ENCODE measurements around the gene PKD2L1. TPM values are rescaled to one million over a fixed set of nuclear protein-coding genes. Genes with fewer than 3 reads are reported as not detected.

PKD2L1 gene
- total and polyA plus RNA-seq, 2 of the 8 experiments (the other 6 are each of a cell fraction or from before 2014, with no cell fraction given): 0.20 to 0.33 TPM

- TF ChIP-seq, protein P1, sequence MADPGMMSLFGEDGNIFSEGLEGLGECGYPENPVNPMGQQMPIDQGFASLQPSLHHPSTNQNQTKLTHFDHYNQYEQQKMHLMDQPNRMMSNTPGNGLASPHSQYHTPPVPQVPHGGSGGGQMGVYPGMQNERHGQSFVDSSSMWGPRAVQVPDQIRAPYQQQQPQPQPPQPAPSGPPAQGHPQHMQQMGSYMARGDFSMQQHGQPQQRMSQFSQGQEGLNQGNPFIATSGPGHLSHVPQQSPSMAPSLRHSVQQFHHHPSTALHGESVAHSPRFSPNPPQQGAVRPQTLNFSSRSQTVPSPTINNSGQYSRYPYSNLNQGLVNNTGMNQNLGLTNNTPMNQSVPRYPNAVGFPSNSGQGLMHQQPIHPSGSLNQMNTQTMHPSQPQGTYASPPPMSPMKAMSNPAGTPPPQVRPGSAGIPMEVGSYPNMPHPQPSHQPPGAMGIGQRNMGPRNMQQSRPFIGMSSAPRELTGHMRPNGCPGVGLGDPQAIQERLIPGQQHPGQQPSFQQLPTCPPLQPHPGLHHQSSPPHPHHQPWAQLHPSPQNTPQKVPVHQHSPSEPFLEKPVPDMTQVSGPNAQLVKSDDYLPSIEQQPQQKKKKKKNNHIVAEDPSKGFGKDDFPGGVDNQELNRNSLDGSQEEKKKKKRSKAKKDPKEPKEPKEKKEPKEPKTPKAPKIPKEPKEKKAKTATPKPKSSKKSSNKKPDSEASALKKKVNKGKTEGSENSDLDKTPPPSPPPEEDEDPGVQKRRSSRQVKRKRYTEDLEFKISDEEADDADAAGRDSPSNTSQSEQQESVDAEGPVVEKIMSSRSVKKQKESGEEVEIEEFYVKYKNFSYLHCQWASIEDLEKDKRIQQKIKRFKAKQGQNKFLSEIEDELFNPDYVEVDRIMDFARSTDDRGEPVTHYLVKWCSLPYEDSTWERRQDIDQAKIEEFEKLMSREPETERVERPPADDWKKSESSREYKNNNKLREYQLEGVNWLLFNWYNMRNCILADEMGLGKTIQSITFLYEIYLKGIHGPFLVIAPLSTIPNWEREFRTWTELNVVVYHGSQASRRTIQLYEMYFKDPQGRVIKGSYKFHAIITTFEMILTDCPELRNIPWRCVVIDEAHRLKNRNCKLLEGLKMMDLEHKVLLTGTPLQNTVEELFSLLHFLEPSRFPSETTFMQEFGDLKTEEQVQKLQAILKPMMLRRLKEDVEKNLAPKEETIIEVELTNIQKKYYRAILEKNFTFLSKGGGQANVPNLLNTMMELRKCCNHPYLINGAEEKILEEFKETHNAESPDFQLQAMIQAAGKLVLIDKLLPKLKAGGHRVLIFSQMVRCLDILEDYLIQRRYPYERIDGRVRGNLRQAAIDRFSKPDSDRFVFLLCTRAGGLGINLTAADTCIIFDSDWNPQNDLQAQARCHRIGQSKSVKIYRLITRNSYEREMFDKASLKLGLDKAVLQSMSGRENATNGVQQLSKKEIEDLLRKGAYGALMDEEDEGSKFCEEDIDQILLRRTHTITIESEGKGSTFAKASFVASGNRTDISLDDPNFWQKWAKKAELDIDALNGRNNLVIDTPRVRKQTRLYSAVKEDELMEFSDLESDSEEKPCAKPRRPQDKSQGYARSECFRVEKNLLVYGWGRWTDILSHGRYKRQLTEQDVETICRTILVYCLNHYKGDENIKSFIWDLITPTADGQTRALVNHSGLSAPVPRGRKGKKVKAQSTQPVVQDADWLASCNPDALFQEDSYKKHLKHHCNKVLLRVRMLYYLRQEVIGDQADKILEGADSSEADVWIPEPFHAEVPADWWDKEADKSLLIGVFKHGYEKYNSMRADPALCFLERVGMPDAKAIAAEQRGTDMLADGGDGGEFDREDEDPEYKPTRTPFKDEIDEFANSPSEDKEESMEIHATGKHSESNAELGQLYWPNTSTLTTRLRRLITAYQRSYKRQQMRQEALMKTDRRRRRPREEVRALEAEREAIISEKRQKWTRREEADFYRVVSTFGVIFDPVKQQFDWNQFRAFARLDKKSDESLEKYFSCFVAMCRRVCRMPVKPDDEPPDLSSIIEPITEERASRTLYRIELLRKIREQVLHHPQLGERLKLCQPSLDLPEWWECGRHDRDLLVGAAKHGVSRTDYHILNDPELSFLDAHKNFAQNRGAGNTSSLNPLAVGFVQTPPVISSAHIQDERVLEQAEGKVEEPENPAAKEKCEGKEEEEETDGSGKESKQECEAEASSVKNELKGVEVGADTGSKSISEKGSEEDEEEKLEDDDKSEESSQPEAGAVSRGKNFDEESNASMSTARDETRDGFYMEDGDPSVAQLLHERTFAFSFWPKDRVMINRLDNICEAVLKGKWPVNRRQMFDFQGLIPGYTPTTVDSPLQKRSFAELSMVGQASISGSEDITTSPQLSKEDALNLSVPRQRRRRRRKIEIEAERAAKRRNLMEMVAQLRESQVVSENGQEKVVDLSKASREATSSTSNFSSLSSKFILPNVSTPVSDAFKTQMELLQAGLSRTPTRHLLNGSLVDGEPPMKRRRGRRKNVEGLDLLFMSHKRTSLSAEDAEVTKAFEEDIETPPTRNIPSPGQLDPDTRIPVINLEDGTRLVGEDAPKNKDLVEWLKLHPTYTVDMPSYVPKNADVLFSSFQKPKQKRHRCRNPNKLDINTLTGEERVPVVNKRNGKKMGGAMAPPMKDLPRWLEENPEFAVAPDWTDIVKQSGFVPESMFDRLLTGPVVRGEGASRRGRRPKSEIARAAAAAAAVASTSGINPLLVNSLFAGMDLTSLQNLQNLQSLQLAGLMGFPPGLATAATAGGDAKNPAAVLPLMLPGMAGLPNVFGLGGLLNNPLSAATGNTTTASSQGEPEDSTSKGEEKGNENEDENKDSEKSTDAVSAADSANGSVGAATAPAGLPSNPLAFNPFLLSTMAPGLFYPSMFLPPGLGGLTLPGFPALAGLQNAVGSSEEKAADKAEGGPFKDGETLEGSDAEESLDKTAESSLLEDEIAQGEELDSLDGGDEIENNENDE (IDR thresholded peaks at IDR 0.05; ENCODE audit: insufficient replicate concordance, low read length): no peak
- no peak for TF ChIP-seq TCF12 (IDR thresholded peaks at IDR 0.05; ENCODE audit: low read depth, low read length)
- peak; percentile 36; the same call in 1 of the 2 replicates for TF ChIP-seq POLR2AphosphoS5 (IDR thresholded peaks at IDR 0.05; ENCODE audit: low read depth, low read length)
- TF ChIP-seq TBP (IDR thresholded peaks at IDR 0.05; ENCODE audit: low read depth, low read length): peak; percentile 33; the same call in 1 of the 2 replicates
- no peak for TF ChIP-seq ASH2L (IDR thresholded peaks at IDR 0.05; ENCODE audit: low read length)
- TF ChIP-seq CTCF (IDR thresholded peaks at IDR 0.05; ENCODE audit: control extremely low read depth in 1 of 3, insufficient read depth in 1 of 3, low read depth in 1 of 3, low read length in 3 of 3): no peak
- no peak for TF ChIP-seq SIX5 (IDR thresholded peaks at IDR 0.05; ENCODE audit: low read depth, low read length)
- TF ChIP-seq BACH1 (IDR thresholded peaks at IDR 0.05; ENCODE audit: low read length): no peak
- no peak for TF ChIP-seq RXRA (IDR thresholded peaks at IDR 0.05; ENCODE audit: insufficient read depth, low read depth, low read length)
Observed at GRCh38 chr10:100374200-100374655, 44.2 kb upstream of the PKD2L1 start (continued).

Data from H1 (cell line).